ENCODE results near the gene ELK3. TPM values are rescaled to one million over a fixed set of nuclear protein-coding genes. Genes with fewer than 3 reads are reported as not detected.

ELK3 gene
- 58.7 to 76.1 TPM (median 71.1 TPM) in 5 replicates for total RNA-seq (2022; extraction: Qiagen RNA extraction)

GRCh38 chr12:96193725-96194575 lies at the start of gene ELK3:
Gene ELK3, plus strand, starts transcription at chr12:96194375.

Other genes starting within 250 kb of the ELK3 start
- 0.39 to 0.99 TPM (median 0.76 TPM) in 5 replicates for gene HAL, start 198.0 kb upstream of the ELK3 start, total RNA-seq (2022; extraction: Qiagen RNA extraction)
- 99.6 to 112 TPM (median 106 TPM) in 5 replicates for gene LTA4H, start 158.8 kb upstream of the ELK3 start, total RNA-seq (2022; extraction: Qiagen RNA extraction)
- 9.7 to 14.7 TPM (median 12.2 TPM) in 5 replicates for gene CDK17, start 206.1 kb downstream of the ELK3 start, total RNA-seq (2022; extraction: Qiagen RNA extraction)